HG03159 (cell line): ENCODE measurements around the gene HAUS7.

Experiments used
- ATAC-seq: cut with Tn5 transposase; IDR thresholded peaks from one replicate; pipeline ENCODE4 v1.9.1; 2021; ENCODE audit warnings: mild to moderate bottlenecking, moderate library complexity; ENCODE audit not compliant: unreplicated experiment

HAUS7 gene

DNA sequence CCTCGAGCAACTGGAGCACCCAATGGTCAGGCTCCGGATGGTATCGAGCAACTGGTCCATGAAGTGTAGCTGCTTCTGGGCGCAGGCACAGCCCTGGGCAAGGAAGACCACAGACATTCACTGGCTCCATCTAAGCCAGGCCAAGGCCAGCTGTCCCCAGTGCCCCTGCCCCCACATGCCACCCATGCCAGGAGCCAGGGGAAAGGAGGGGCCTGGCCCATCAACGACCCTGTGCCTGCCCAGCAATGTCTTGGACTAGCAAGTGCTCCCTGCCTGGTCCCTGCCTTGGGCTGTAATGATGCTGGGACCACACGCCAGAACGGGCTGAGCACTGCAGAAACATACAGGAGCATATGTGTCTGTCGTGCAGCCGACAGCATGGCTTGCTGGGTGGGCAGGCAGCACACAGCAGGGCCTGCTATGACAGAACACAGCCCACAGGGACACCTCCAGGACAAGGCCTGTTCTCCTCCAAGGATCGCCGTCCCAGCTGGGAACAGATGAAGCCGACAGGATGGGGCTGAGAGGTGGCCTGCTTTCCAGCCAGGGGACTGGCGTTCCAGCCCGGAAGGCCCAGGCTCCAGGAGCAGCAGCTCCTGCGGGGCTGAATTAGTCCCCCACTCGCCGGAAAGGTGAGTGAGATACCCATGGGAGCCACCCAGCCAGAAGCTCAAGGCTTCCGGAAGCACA, 13.1 kb downstream of the HAUS7 start:
- no peak for ATAC-seq

DNA sequence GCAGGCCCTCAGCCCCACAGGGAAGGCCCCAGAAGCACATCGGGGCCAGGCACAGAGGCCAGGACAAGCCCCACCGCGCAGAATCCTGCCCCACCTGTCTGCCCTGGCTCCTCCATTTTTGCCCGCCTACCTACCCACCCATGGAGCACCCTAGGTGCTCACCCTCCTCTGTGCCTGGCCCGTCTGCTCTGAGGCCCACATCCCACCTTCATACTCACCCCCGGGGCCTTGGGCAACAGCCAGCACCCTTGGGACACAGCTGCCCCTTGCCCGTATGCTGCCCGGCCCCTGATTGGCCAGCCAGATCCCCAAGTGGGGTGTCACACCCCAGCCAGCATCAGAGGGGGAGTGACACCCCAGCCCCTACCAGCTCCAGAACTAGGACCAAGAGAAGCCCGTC, 13.7 kb downstream of the HAUS7 start:
- ATAC-seq: no peak

DNA sequence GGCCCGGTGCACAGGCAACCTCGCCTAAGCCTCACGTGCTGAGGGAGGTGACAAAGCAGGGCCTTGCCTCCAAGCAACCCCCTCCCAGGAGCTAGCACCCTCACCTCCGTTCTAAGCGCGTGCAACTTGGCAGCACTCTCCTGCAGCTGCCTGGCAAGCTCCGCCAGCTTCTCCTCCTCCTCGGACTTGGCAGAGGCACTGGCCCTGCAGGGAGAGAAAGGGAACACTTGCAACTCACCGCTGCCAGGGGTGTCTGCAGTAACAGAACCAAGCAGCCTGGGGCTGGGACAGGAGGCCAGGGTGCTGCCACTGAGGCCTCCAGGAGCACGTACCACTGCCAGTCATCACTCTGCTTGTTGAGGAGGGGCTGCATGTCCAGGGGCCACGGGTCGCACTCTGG, 14.2 kb downstream of the HAUS7 start:
- ATAC-seq: no peak

DNA sequence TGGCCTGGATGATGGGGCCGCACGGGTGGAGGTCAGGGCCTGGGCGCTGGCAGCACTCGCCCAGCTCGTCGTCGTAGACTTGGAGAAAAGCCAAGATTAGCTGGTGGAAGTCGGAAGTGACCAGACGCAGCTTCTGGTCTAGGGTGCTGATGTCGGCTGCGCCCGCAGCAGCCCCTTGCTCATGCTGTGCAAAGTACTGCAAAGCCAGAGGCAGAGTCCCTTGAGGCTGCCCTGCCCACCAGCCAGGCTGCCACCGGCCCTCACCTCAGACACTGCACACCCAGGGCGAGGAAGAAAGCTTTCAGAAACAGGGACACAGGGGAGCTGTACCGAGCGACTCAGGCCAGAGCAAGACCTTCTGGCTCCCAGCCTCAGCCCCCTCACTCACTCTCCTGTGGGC, 14.8 kb downstream of the HAUS7 start:
- ATAC-seq: no peak

DNA sequence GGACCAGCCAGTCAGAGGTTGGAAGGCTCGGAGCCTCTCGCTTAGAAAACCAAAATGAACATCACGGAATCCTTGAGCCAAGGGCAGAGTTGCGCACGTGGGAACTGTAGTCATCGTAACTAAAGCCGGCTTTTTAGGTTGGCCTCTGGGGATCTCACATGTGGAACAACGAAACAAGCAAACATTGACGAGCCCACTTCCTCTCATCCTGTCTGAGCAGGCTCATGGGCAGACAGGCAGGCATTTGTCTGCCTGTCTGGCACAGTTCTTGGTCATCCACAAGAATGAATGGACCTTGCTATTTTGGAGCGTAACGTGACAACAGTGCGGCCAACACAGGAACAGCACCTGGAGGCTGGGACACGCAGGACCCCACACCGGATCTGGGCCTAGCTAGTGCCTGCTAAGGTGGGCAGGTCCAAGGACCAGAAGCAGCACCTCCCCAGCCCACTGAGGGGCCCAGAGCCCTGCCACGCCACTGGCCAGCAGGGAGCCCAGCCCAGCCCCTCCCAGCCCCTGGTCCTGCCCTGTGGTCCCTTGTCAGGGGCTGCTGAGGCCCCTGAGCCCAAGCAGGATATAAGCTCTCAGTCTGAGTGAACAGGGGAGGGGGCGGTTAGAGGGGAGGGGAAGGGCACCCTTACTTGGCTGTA, 15.3 kb downstream of the HAUS7 start:
- ATAC-seq: no peak

DNA sequence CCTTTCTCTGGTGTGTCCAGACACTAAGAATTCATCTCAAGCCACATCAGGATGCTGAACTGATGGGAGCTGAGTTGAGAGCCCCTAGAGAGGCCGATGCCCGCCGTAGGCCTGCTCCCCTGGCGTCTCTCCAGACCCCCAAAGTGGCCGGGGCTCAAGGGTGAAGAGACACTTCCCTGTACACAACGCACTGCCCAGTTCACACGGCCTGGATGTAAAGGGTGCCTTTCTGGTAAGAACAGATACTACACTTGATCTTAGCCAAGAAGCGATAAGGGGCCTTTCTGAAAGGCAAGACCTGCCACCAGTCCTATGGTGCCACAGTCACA, 19.5 kb downstream of the HAUS7 start:
- ATAC-seq: no peak

DNA sequence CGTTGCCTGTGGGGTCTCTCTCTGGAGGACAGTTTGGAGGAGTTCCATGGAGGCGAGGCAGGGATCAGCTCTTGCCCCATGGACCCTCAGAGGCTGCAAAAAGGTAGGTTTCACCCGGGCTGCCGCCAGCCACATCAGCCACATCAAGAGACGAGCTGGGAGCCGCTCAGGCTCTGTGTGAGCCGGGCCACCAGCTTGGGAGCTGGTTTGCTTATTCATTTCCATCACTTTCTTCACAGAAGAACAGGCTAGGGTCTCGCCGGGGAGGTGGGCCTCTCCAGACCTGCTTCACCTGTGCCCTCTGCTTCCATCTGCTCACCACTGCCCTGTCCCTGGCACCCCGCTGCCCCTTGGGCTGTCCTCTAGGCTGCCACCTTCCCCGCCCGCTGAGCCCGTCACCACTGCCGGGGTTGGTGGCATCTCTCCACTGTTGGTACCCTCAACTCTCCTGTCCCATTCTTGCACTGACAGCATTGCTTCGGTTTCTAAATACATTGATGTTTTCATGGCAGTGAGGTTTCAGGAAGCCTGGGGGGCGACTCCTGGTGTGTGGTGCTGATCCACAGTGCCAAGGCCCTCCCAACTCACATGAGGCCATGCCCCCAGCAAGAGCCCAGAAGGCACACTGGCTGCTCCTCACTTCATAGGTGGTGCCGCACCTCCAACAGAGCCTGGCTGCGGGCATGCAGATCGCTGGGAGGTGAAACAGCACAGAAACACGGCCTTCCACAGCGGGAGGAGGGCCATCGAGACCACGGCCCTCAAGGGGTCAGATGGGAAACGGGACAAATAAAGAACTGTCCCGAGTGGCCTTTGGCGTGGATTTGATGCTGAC, 20.0 kb downstream of the HAUS7 start:
- ATAC-seq: no peak

DNA sequence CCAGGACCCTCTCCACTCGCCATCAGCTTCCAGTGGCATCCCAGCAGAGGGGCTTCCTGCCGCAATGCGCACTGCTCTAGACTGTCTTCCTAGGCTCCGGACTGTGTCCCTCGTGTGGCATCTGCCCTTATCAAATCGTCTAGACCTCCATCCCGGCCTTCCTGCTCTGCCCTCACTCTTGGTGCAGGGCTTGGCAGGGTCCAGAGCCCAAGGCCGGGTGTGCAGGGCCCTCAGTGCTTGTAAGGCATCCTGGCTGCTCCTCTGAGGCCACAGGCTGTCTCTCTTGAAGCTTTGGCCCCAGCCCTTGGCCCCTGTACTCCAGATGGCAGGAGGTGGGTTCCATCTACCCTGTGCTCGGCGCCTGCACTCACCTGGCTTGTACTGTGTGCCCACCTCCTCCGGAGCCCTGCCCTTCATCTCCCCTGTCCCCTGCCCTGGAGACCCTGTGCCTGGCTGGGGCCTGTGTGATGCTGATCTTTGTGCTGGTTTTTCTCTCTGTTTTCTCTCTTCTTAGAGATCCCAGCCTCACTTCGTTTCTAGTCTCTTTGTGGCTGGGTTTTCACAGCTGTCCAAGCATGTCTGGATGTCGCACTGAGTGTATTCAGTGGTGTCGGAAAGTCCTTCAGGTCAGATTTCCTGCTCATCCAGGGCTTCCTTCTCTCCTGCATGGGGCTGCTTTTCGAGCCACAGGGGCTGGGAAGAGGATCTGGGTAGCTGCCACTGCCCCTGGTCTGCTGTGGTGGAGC, 20.8 kb downstream of the HAUS7 start:
- ATAC-seq: no peak

DNA sequence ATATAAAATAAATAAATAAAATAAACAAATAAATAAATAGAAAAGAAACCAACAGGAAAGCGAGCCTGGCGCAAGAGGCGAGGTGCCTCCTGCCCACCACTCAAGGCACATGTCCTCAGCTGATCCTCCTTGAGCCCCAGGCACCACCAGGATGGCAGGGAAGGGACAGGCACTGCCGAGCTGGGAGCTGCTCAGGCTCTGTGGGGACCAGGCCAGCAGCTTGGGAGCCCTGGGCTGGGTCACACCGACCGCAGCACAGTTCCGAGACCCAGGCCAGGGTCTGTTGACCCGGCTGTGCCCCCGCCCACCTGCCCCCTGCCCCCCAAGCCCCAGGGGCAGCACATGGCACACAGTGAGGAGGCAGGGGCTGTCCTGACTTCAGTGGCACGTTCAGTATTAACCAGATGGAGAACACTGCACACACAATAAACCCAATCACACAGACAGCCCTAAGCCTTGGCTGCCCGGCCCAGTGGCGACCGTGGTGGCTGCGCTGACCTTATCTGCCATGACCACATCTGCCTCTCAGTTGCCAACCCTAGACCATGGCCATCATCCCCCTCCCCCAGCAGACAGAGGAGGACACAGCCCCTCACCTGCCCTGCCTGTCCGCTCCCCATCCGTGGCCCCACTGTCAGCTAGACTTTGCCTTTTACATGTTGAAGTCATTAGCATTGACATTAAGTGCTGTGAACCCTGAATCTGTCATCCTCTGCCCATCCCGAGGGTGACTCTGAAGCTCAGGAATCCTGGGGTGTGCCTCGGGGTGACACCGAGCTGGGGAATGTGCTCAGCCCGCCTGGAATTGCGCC, 21.6 kb downstream of the HAUS7 start:
- ATAC-seq: no peak

DNA sequence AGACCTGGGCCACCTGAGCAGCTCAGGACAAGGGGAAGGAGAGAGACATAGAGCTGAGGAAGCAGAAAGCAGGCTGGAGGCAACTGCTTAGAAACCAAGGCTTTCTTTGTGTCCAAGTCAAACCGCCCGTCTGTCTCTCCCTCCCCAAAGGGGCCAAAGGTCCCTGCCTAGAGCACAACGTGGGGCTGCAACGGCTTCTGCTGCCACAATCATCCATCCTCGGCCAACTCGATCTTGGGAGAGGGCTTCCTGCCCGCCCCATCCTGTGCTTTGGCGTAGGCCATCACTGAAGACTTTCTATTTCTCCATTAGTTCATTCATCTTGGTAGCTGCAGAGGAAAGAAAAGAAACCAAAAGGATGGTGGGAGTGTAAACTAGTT, 22.8 kb downstream of the HAUS7 start:
- ATAC-seq: no peak

DNA sequence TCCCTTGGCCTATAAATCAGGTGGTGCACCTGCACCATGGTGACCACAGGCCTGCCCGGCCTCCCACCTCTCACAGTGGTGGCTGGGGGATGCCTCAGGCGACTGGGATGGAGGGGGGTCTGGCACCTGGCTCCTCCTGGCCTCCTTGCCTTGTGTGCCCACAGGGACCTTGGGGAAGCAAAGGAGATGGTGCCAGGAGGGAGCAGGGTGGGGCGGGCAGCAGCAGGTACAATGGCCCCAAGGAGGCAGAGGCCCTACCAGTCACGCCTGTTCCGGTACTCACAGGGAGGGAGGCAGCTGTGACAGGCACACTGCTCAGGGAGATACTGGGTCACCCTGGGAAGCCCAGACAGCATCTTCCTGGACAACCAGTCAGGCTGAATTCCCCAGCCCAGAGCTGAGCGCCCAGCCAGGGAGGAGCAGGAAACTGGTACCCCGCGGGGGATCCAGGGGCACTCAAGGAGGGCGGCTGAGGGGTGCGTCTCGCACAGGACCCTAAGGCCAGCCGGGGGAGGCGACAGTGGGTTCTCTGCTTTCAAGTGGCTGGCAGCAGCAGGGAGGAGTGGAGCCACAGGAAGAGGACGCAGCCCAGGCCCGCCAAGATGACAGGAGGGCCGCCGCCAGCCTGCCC, 23.3 kb downstream of the HAUS7 start:
- ATAC-seq: no peak

DNA sequence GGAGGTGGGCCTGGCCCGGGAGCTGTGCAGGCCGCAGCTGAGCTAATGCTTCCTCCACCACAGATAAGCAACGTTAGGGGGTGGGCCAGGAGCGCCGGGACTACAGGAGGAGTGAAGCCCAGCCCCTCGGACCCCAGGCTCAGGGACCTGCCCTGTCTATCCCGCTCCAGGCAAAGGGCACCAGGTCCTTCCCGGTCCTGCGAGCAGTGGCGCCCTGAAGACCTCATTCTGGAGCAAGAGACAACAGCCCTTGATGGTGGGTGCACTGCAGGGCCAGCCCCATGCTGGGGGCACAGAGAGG, 23.8 kb downstream of the HAUS7 start:
- ATAC-seq: no peak

DNA sequence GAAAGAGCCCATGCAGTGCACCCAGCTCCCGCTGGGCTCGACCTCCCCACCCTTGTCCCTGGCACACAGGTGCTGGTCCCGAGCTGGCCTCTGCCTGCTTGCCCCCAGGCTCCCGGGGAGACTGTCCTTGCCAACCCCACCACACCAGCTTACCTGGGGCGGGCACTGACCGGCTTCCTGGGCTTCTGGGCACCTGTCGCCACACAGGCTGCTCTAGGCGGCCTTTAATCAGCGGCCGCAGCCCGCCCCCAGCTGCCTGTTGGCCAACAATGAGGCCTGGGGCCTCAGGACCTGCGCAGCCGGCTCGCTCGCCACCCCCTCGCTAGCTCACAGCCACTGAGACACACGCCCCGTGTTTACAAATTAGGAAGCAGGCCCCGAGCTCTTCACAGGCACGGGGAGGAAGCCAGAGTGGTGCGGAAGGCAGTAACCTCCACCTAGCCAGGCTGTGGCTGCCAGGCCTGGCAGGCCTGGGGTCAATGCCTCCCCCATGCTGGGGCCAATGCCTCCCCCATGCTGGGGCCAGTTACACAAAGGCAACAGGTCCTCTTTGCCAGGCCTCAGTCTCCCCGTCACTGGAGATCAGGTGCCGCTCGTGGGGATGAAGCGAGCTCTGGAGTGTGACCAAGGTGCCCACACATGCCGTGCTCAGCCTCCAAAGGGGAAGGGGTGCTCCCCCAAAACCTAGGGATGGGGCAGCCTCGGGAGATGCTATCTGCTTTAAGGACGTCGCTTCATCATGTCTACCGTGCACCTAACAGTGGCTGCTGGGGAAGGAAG, 24.3 kb downstream of the HAUS7 start, which contains the start of gene TREX2:
Gene TREX2 (minus strand): TSS at position 201 of the 780 bp plus-strand sequence. CDS start 626 bp downstream, outside the sequence.
- ATAC-seq: no peak

DNA sequence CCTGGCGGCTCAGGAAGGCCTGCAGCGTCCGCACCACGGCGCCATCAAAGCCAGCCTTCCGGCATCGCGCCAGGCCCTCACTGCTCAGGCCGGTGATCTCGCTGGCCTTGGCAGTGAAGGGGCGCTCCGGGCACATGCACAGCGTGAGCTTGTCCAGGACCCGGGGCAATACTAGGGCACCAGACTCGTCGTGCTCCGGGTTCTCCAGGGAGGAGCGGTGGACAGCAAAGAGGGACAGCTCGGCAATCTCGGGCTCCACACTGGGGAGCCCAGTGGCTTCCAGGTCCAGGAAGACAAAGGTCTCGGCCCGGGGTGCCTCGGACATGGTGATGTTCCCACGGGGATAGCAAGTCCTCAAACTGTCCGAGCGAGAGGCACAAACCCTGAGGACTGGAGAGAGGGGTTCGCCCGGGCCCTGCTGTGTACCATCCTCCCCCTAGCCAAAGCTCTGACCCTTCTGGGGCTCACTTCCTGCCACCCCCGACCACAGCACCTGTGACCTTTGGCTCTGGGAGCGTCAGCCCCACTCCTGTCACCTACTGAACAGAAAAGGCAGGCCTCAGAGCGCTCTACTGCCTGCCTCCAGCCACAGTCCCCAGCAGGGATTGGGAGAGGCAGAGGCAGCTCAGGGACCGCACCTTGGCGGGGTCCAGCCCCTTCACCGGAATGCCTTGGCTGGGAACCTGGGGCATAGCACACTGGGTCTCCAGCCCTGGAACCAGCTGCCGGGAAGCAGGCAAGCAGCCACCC, 25.1 kb downstream of the HAUS7 start:
- no peak for ATAC-seq

DNA sequence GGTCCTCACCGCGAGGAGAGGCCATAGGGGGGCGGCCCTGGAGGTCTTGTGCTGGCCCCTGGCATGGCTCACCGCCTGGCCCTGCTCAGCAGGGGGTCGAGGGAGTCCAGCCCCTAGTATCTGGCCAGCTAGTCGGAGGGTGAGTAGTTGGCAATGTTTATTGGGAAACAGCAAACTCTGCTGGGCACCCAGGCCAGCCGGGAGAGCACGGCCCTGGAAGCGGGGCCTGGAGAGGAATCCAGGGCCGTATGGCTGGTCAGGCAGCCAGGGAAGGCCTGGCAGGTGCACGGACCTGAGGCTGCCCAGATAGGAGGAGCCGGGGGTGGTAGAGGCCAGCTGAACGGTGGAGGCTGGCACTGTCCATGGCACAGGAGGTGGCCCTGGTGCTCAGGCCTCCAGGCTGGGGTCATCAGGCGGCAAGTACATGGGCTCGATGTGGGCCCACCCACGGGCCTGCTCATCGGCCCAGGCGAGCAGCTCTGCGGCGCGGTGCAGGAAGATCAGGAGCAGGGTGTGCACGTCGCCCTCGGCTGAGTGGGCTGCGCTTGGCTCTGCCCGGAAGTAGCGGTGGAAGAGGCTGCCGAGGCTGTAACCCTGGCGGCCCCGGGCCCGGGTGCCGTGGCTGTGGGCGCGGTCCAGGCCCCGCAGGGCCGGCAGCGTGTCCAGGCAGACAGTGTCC, 25.9 kb downstream of the HAUS7 start:
- ATAC-seq: no peak

DNA sequence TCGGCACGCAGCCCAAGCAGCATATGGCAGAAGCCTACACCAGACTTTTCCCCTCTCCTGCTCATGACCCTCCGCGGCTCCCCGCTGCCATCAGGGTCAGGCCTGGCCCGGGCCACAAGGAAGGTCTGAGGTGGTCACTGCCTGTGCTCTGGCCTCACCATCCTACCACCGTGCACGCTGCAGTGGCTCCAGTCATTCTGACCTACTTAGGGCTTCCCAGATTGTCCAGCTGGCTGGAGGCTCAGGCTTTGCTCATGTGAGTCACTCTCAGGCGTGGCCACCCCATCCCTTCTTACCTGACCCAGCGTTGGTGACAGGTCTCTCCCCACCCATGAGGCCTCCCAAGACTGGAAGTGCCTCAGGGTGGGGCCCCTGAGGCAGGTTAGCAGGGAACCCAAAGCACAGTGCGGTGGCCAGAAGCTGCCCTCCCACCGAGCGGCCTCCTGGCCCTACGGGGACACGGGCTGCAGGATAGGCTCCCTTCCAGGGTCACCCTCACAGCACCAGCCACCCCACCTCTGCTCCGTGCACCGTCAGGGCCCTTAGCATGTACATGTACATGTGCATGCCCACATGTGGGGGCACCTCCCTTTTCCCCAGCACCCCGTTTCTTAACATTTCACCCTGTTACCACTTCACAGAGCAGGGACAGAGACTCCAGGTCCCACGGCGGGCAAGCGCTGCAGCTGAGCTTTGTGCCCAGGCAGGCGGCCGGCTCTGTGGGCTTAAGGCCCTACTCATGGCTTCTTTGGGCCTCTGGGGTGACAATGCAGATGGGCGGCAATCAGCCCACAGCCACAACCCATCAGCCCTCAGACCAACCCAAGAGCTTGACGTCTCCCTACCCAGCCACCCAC, 26.7 kb downstream of the HAUS7 start:
- no peak for ATAC-seq

DNA sequence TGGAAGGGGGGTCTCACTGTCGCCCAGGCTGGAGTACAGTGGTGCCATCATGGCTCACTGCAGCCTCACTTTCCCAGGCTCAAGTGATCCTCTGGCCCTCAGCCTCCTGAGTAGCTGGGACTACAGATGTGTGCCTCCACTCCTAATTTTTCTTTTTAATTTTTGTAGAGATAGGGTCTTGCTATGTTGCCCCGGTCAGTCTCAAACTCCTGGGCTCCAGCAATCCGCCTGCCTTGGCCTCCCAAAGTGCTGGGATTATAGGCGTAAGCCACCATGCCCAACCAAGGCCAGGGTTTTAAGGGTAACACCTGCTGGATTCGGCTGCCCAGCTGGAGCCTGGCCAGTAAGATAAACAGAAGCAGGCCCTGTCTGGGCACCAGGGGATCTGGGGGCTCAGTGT, 27.9 kb downstream of the HAUS7 start:
- no peak for ATAC-seq
